DND-41 (cell line): ENCODE data around the gene RGS11.

Experiments used
- ATAC-seq: fragments of 200-7000 bp; cut with Tn5 transposase; 3 replicates; pipeline ENCODE4 v1.9.1; 2021; ENCODE audit warnings: low read depth; ENCODE audit not compliant: insufficient read depth
- DNase-seq: peaks from one replicate; pipeline ENCODE4 v3.0.0-alpha.2; 2020
- H2AFZ ChIP-seq: 2 replicates; pipeline ENCODE4 v1.6.0; 2012; ENCODE audit warnings: low read depth, low read length
- H3K27ac ChIP-seq: 2 replicates; pipeline ENCODE4 v1.5.1; 2012; ENCODE audit warnings: low read length, inconsistent platforms
- H3K27me3 ChIP-seq: fragments of 200-600 bp; sonication (generic); 2 replicates; pipeline ENCODE4 v1.6.0; 2012; ENCODE audit warnings: low read length, mild to moderate bottlenecking, inconsistent platforms; ENCODE audit not compliant: insufficient read depth, poor library complexity
- H3K36me3 ChIP-seq: 2 replicates; pipeline ENCODE4 v1.5.1; 2012; ENCODE audit warnings: low read length, inconsistent platforms; ENCODE audit not compliant: insufficient read depth
- H3K4me1 ChIP-seq: 2 replicates; pipeline ENCODE4 v1.5.1; 2012; ENCODE audit warnings: mild to moderate bottlenecking, low read length; ENCODE audit not compliant: insufficient read depth
- H3K4me2 ChIP-seq: 2 replicates; pipeline ENCODE4 v1.6.0; 2012; ENCODE audit warnings: mild to moderate bottlenecking, moderate library complexity, low read length, inconsistent platforms; ENCODE audit not compliant: insufficient read depth
- H3K4me3 ChIP-seq, 2 experiments: fragments of 200-600 bp in 1 of 2; shearing (Covaris generic) in 1 of 2; 2 replicates each; pipeline ENCODE4 v1.5.1; 2012 to 2016; ENCODE audit warnings: inconsistent platforms in 2 of 2, low read length in 2 of 2, mild to moderate bottlenecking in 2 of 2, low read depth in 1 of 2, moderate library complexity in 1 of 2
- H3K79me2 ChIP-seq: 2 replicates; pipeline ENCODE4 v1.6.0; 2012; ENCODE audit warnings: low read length, inconsistent platforms; ENCODE audit not compliant: insufficient read depth
- H3K9ac ChIP-seq: 2 replicates; pipeline ENCODE4 v1.6.0; 2012; ENCODE audit warnings: low read depth, mild to moderate bottlenecking, inconsistent platforms, low read length, moderate library complexity
- H3K9me3 ChIP-seq: 2 replicates; pipeline ENCODE4 v1.5.1; 2012; ENCODE audit warnings: low read length, moderate library complexity, mild to moderate bottlenecking, inconsistent platforms; ENCODE audit not compliant: insufficient read depth, severe bottlenecking
- H4K20me1 ChIP-seq: 2 replicates; pipeline ENCODE4 v1.6.0; 2012; ENCODE audit warnings: low read length; ENCODE audit not compliant: insufficient read depth
- EZH2 ChIP-seq: IDR thresholded peaks from 3 replicates; pipeline ENCODE4 v1.6.1; 2012; ENCODE audit warnings: borderline replicate concordance, low read depth, mild to moderate bottlenecking, moderate library complexity, low read length, inconsistent platforms; ENCODE audit not compliant: severe bottlenecking
- TF ChIP-seq, protein P1 (sequence below): IDR thresholded peaks from 2 replicates; pipeline ENCODE4 v1.5.1; 2012; ENCODE audit warnings: borderline replicate concordance, low read length, moderate library complexity, mild to moderate bottlenecking; ENCODE audit not compliant: poor library complexity, severe bottlenecking; ENCODE audit errors: extremely low read depth

RGS11 gene

DNA sequence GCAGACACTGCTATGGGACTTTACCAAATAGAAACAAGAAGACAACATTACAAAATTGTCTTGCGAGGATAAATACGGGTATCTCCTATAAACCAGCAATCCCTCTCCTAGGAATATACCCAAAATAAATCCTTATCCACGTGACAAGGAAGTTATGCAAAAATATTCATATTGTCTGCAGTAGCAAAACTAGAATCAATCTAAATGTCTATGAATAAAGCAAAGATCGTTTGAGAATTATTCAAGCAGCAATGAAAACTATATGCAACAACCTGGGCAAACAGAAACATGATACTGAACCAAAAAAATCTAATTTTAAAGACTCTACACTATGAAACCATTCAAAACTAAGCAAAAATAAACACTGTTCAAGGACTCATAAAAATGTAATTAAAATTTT is 55.7 kb downstream of the RGS11 start:
- Histone ChIP-seq H3K4me1 (peaks cover 2% of the 10 kb centered on the region; the same call in 1 of the 2 replicates), H3K79me2 (peaks cover 94% of the 10 kb centered on the region), H4K20me1 (peaks cover 48% of the 10 kb centered on the region; the same call in 1 of the 2 replicates), H2AFZ (no peak overlapping the region), H3K4me3 (no peak overlapping the region), H3K27ac (no peak overlapping the region), H3K9me3 (no peaks in the 10 kb centered on the region), H3K36me3 (peaks cover 86% of the 10 kb centered on the region), H3K4me2 (no peak overlapping the region), H3K27me3 (no peaks in the 10 kb centered on the region), H3K9ac (no peak overlapping the region)
- DNase-seq (no peak), ATAC-seq (no peak)
- TF ChIP-seq, protein P1, sequence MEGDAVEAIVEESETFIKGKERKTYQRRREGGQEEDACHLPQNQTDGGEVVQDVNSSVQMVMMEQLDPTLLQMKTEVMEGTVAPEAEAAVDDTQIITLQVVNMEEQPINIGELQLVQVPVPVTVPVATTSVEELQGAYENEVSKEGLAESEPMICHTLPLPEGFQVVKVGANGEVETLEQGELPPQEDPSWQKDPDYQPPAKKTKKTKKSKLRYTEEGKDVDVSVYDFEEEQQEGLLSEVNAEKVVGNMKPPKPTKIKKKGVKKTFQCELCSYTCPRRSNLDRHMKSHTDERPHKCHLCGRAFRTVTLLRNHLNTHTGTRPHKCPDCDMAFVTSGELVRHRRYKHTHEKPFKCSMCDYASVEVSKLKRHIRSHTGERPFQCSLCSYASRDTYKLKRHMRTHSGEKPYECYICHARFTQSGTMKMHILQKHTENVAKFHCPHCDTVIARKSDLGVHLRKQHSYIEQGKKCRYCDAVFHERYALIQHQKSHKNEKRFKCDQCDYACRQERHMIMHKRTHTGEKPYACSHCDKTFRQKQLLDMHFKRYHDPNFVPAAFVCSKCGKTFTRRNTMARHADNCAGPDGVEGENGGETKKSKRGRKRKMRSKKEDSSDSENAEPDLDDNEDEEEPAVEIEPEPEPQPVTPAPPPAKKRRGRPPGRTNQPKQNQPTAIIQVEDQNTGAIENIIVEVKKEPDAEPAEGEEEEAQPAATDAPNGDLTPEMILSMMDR: no peak
- no peak for TF ChIP-seq EZH2
